GM15510 (cell line): Measurements from ENCODE around the gene MLPH.

Experiments used
- POLR2A ChIP-seq: IDR thresholded peaks from 3 replicates; pipeline ENCODE4 v1.6.1; 2011; ENCODE audit warnings: borderline replicate concordance; ENCODE audit not compliant: insufficient read length; ENCODE audit errors: extremely low read depth

Gene MLPH

DNA sequence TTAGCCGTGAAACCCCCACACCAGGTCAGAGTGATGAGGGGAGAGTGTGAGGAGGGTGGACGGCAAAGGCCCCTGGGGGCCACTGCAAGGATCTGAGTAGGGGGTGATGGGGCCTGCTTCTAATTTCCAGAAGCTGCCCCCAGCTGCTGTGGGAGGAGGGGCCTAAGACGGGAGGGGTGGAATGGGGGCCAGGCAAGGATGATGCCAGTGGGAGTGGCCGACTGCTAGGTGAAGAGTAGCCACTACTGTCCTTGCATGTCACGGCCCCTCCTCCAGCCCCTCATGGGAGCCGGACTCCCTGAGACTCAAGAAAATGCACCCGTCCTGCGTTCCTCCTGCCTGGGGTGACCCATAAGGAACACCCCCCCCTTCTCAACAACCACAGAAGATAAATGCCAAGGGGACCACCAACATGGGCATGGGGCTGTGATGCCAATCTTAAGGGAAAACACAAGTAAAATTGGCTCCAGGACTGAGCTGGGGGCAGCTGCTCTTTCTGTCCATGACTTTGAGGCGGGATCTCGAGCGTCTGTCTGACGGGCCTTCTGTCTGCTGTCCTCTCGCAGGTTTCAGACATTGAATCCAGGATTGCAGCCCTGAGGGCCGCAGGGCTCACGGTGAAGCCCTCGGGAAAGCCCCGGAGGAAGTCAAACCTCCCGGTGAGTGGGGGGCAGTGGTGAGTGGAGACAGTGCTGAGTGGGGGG lies 55.1 kb downstream of the MLPH start:
- no peak for TF ChIP-seq POLR2A

- no peak for TF ChIP-seq POLR2A
Measured at GRCh38 chr2:237546040-237546875, 59.2 kb downstream of the MLPH start.

- no peak for TF ChIP-seq POLR2A
Measured at GRCh38 chr2:237546876-237547395, 59.9 kb downstream of the MLPH start.

- no peak for TF ChIP-seq POLR2A
Measured at GRCh38 chr2:237547841-237548416, 60.9 kb downstream of the MLPH start.

DNA sequence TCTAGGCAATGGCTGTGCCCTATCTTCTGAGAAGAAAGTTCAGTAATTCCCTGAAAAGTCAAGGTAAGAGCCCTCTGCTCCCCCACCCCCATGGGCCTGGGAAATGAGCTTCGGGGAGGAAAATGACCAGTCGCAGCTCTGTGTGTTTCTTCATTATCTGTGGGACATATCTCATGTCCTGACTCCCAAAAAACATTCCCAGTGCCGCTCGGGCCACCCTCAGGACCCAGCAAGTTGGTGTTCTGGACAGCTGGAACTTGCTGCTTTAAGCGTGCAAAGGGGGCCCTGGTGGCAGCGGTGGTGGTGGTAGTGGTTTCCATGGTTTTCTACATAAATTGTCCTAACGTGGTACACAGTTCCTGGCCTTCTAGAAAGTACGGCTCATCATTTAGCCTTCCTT lies 62.2 kb downstream of the MLPH start:
- no peak for TF ChIP-seq POLR2A

- no peak for TF ChIP-seq POLR2A
Measured at GRCh38 chr2:237549643-237550415, 62.8 kb downstream of the MLPH start.

DNA sequence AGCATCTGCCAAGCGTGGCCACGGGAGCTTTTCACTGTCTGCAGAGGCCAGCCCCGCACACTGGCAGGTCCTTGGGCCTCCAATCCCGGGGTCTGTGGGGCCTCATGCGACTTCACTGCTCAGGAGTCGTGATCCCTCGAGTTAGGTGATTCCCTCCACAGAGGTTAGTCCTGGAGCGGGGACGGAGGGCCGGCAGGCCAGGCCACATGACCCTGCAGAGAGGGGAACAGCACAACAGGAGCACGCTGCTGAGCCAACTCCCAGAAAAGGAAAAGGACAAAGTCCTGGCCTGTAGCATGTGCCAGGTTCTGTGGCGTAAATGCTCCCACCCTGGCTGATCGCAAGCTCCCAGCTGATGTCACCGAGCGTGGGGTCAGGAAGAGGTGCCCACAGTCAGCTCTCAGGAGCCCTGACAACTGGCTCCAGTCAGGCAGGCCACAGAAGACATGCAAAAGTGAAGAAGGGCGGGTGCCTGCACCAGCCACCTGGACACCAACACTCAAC lies 64.1 kb downstream of the MLPH start:
- no peak for TF ChIP-seq POLR2A

GRCh38 chr2:237552908-237553307 lies 65.9 kb downstream of the MLPH start:
- TF ChIP-seq POLR2A, result no peak

GRCh38 chr2:237553948-237554347 lies 66.9 kb downstream of the MLPH start:
- no peak for TF ChIP-seq POLR2A

GRCh38 chr2:237555560-237555959 lies 68.5 kb downstream of the MLPH start:
- no peak for TF ChIP-seq POLR2A

- no peak for TF ChIP-seq POLR2A
Measured at GRCh38 chr2:237556773-237557632, 70.0 kb downstream of the MLPH start.

DNA sequence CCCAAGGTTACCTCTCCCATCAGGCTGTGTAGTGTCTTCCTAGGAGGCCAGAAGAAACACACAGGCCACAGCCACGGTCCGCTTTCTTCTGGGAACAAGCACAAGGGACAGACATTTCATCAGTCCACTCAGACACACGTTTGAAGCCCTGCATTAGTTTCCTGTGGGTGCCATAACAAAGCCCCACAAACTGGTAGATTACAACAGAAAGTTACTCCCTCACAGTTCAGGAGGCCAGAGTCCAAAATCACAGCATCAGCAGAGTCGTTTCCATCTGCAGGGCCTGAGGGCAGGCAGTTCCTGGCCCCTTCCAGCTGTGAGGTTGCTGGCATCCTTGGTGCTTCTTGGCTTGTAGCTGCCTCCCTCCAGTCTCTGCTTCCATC lies 70.6 kb downstream of the MLPH start:
- no peak for TF ChIP-seq POLR2A

GRCh38 chr2:237558961-237559641 lies 72.0 kb downstream of the MLPH start:
- TF ChIP-seq POLR2A, result no peak

GRCh38 chr2:237561221-237561620 lies 74.2 kb downstream of the MLPH start:
- TF ChIP-seq POLR2A, result no peak

GRCh38 chr2:237563816-237564215 lies 76.8 kb downstream of the MLPH start:
- no peak for TF ChIP-seq POLR2A
